Epithelial cell of proximal tubule (primary cell): Measurements from ENCODE around the gene REST. TPM values are rescaled to one million over a fixed set of nuclear protein-coding genes. Genes with fewer than 3 reads are reported as not detected.

ENCODE experiments used
- DNase-seq: peaks from one replicate; pipeline ENCODE4 v3.0.0-alpha.2; 2011; ENCODE audit warnings: low read depth
- H3K4me3 ChIP-seq: 2 replicates; pipeline ENCODE4 v1.5.1; 2011; ENCODE audit warnings: low read depth, mild to moderate bottlenecking, low read length
- total RNA-seq: library from RNA; depleted of rRNA; stranded (reverse); fragments of >200 nt; gene quantifications from 2 replicates; pipeline ENCODE4 v1.2.3, GENCODE V29; 2015
- TF ChIP-seq, protein P1 (sequence below): conservative IDR thresholded peaks from 2 replicates; pipeline ENCODE4 v1.5.1; 2012; ENCODE audit warnings: low read depth, mild to moderate bottlenecking, low read length

Gene REST
- total RNA-seq, 1 donor from 2014 or later = 22.9 TPM

DNA sequence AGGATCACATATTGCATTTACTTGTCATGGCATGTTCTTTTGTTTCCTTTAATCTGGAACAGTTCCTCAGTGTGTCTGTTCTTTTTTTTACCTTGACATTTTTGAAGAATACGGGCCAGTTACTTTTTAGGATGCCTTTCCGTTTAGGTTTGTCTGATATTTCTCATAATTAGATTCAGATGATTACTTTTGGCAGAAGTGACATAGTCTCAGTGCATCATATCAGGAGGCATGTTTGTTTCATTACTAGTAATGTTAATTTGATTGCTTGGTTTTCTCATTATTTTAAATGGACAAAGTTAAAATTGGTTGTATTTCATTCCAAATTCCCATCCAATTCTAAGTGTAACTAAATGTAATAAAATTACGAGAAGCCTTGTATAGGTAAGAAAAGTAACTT lies 79.3 kb downstream of the REST start:
- TF ChIP-seq, protein P1, sequence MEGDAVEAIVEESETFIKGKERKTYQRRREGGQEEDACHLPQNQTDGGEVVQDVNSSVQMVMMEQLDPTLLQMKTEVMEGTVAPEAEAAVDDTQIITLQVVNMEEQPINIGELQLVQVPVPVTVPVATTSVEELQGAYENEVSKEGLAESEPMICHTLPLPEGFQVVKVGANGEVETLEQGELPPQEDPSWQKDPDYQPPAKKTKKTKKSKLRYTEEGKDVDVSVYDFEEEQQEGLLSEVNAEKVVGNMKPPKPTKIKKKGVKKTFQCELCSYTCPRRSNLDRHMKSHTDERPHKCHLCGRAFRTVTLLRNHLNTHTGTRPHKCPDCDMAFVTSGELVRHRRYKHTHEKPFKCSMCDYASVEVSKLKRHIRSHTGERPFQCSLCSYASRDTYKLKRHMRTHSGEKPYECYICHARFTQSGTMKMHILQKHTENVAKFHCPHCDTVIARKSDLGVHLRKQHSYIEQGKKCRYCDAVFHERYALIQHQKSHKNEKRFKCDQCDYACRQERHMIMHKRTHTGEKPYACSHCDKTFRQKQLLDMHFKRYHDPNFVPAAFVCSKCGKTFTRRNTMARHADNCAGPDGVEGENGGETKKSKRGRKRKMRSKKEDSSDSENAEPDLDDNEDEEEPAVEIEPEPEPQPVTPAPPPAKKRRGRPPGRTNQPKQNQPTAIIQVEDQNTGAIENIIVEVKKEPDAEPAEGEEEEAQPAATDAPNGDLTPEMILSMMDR = no peak
- H3K4me3 ChIP-seq = no peak overlapping the region
- no peak for DNase-seq

DNA sequence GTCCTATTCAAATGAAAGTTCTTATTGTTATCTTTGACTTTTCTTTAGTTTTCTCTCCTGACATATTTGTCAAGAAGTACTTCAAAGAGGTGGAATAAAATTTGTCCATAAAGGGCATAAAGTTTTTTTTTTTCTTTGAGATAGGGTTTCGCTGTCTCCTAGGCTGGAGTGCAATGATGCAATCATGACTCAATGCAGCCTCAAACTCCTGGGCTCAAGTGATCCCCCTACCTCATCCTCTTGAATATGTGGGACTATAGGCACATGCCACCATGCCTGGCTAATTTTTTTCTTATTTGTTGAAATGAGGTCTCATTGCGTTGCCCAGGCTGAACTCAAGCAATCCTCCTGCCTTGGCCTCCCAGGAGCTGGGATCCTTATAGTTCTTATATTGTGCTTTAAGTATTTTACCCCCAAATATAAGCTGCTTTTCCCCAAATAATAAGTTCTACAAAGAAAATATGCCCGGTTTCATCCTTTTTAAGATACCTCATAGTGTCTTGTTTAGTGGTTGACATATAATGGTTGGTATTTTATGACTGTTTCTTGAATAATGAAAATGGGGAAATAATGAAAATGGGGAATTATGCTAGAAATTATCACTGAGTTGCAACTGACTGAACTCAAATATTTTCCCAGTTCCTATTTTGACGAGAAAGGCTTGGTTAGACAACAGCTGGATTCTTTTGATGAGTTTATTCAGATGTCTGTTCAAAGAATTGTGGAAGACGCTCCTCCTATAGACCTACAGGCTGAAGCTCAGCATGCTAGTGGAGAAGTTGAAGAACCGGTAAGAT lies 82.6 kb downstream of the REST start:
- no peak overlapping the region for H3K4me3 ChIP-seq
- TF ChIP-seq, protein P1 = no peak
- no peak for DNase-seq

DNA sequence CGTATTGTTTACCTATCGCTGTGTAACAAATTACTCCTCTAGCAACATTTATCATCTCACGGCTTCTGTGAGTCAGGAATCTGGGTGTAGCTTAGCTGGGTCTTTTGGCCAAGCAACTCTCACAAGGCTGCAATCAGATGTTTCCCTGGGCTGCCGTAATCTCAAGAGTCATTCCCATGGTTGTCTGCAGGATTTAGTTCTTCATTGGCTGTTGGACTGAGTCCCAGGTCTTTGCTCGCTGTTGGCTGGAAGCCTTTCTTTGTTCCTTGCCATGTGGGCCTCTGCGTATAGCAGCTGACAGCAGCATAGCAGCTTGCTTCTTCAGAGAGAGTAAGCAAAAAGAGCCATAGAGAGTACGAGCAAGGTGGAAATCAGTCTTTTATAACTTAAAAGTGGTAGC lies 87.8 kb downstream of the REST start:
- TF ChIP-seq, protein P1 = no peak

DNA sequence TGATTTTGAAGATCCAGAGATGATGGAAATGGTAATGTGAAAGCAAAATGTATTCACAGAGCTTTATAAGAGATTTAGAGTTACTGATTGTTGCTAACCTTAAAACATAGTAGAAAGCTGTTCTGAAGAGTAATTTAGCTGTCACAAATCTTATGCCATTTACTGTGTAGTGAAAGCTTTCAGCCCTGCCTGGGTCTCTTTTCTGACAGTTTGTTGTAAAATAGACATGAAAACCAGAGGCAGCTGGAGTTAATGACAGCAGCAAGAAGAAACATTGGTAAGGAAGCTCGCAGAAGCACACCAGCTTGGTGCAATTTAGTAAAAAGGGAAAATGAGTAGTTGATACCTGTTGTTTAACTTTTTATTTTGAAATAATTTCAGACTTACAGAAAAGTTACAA lies 92.1 kb downstream of the REST start:
- H3K4me3 ChIP-seq = no peak overlapping the region
- TF ChIP-seq, protein P1 = no peak
- DNase-seq = no peak

More for the DNA sequence above, 87.8 kb downstream of the REST start:
- DNase-seq = no peak
- no peak overlapping the region for H3K4me3 ChIP-seq

DNA sequence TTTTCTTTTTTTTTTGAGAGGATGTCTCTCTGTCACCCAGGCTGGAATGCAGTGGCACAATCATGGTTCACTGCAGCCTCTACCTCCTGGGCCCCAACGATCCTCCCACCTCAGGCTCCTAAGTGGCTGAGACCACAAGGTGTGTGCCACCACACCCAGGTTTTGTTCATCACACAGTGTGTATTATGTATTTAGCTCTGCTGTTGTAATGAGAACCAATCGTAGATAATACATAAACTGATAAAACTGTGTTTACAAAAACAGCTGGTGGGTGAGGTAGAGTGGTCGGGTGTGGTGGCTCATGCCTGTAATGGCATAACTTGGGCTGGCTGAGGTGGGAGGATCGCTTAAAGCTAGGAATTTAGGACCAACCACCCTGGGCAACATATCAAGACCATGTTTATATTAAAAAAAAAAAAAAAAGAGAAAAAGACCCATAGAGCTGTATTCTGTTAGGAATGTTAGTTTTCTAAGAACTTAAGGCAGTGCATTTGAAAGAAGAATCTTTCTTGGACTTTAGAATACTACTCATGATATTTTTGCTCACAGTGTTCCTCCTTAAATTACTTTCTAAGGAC lies 105.9 kb downstream of the REST start:
- H3K4me3 ChIP-seq = no peak overlapping the region
- TF ChIP-seq, protein P1 = no peak
- no peak for DNase-seq

Other genes starting within 250 kb of the REST start
- 1.6 TPM in 1 of 2 replicates, not detected in the other for gene HOPX, start 226.6 kb upstream of the REST start, total RNA-seq
- 4.4 TPM in 1 of 2 replicates, not detected in the other for gene SPINK2, start 86.2 kb upstream of the REST start, total RNA-seq
- gene NOA1, start 69.7 kb downstream of the REST start, total RNA-seq = 24.8 and 28.1 TPM in 2 replicates
- gene POLR2B, start 71.0 kb downstream of the REST start, total RNA-seq = 73.7 and 91.5 TPM in 2 replicates
- gene IGFBP7, start 202.5 kb downstream of the REST start, total RNA-seq = 609 and 1,471 TPM in 2 replicates